K562 (cell line): ENCODE data around the gene KIF26B. TPM values are rescaled to one million over a fixed set of nuclear protein-coding genes. Genes with fewer than 3 reads are reported as not detected.
A peak's percentile ranks its signal among the peaks of the same experiment; 100 is the strongest.

Source experiments
- ATAC-seq: fragments of 200-7000 bp; cut with Tn5 transposase; 3 replicates; pipeline ENCODE4 v1.9.1; 2020; ENCODE audit warnings: moderate library complexity
- BruUV-seq: library from RNA; stranded (reverse); fragments of 400-500 nt; replicated peaks from 2 replicates; lab custom pipeline; 2021; lab: Mats Ljungman, UMichigan
- CTCF ChIA-PET: fragments of 300-600 bp; formaldehyde crosslinking; extraction: SDS; loops from one replicate; lab custom pipeline; 2021; ENCODE audit warnings: low intra/inter-chr PET ratio; lab: Yijun Ruan, JAX
- POLR2A ChIA-PET: fragments of 300-600, 350-650 bp; sonication (Branson Sonifier 250); formaldehyde crosslinking; extraction: SDS; loops from one replicate; lab custom pipeline; 2021; ENCODE audit warnings: antibody characterized with exemption, inconsistent platforms; lab: Yijun Ruan, JAX
- DNase-seq, 4 experiments: peaks; one replicate each; pipeline versions ENCODE4 v3.0.0 to v3.0.0-alpha.2; 2011 to 2018; ENCODE audit warnings: low spot score in 3 of 4, mixed read lengths in 3 of 4; ENCODE audit errors: extremely low read depth in 1 of 4
- FAIRE-seq: peaks from 2 replicates; lab custom pipeline; 2011; peaks lifted over from hg19 to GRCh38; lab: Jason Lieb, UNC
- H2AFZ ChIP-seq: 2 replicates; pipeline ENCODE4 v1.6.0; 2011; ENCODE audit warnings: low read depth, low read length, control low read depth, inconsistent platforms
- H3K27ac ChIP-seq: fragments of 200-600 bp; 3 replicates; pipeline ENCODE4 v1.8.0; 2011; ENCODE audit warnings: low read depth, mild to moderate bottlenecking, control low read depth, inconsistent platforms, low read length, moderate library complexity, mixed read lengths; ENCODE audit errors: extremely low read depth
- H3K27me3 ChIP-seq, 2 experiments: fragments of 300-600 bp in 1 of 2; 2 replicates in 1 of 2; 3 replicates in 1 of 2; pipeline versions ENCODE4 v1.6.0 to v1.8.0; 2011; ENCODE audit warnings: inconsistent platforms in 2 of 2, low read length in 2 of 2, mild to moderate bottlenecking in 1 of 2, mixed read lengths in 1 of 2, moderate library complexity in 1 of 2; ENCODE audit not compliant: control insufficient read depth in 2 of 2, insufficient read depth in 2 of 2
- H3K36me3 ChIP-seq: fragments of 300-600 bp; 3 replicates; pipeline ENCODE4 v1.8.0; 2011; ENCODE audit warnings: mild to moderate bottlenecking, low read length, inconsistent platforms; ENCODE audit not compliant: control insufficient read depth, insufficient read depth
- H3K4me1 ChIP-seq, 2 experiments: fragments of 200-600 bp in 1 of 2; replicated peaks in 1 of 2; 2 replicates in 1 of 2; 3 replicates in 1 of 2; pipeline versions ENCODE4 v1.5.1 to v1.8.0; 2011; ENCODE audit warnings: inconsistent platforms in 2 of 2, low read length in 2 of 2, mild to moderate bottlenecking in 1 of 2, mixed read lengths in 1 of 2, moderate library complexity in 1 of 2; ENCODE audit not compliant: control insufficient read depth in 2 of 2, insufficient read depth in 2 of 2
- H3K4me2 ChIP-seq: 2 replicates; pipeline ENCODE4 v1.6.1; 2011; ENCODE audit warnings: low read length, control low read depth, inconsistent platforms, mixed read lengths; ENCODE audit not compliant: insufficient read depth
- H3K4me3 ChIP-seq: fragments of 200-600 bp; sonication (generic), shearing (Covaris generic); 2 replicates; pipeline ENCODE4 v1.5.1; 2016; ENCODE audit warnings: control low read depth, inconsistent platforms
- H3K79me2 ChIP-seq: fragments of 200-600 bp; 3 replicates; pipeline ENCODE4 v1.8.0; 2011; ENCODE audit warnings: low read length, inconsistent platforms; ENCODE audit not compliant: control insufficient read depth, insufficient read depth
- H3K9ac ChIP-seq, 2 experiments: 2 replicates each; pipeline versions ENCODE4 v1.6.0 to v1.6.1; 2011; ENCODE audit warnings: low read depth in 2 of 2, low read length in 2 of 2, control low read depth in 1 of 2, inconsistent platforms in 1 of 2, mild to moderate bottlenecking in 1 of 2, mixed read lengths in 1 of 2; ENCODE audit not compliant: insufficient read depth in 1 of 2
- H3K9me1 ChIP-seq: one replicate; pipeline ENCODE4 v1.6.0; 2011; ENCODE audit warnings: inconsistent platforms, mild to moderate bottlenecking, low read length, moderate library complexity; ENCODE audit not compliant: control insufficient read depth, insufficient read depth
- H3K9me3 ChIP-seq: replicated peaks from 2 replicates; pipeline ENCODE4 v1.5.1; 2011; ENCODE audit warnings: low read depth, low read length, inconsistent platforms; ENCODE audit not compliant: control insufficient read depth, insufficient read depth
- H4K20me1 ChIP-seq: replicated peaks from 2 replicates; pipeline ENCODE4 v1.6.1; 2011; ENCODE audit warnings: low read length, inconsistent platforms, mixed read lengths; ENCODE audit not compliant: control insufficient read depth, insufficient read depth
- BRD4 ChIP-seq: fragments of 200-600 bp; sonication (generic); IDR thresholded peaks from 2 replicates; pipeline ENCODE4 v1.6.1; 2017; ENCODE audit warnings: inconsistent platforms
- DACH1 ChIP-seq: fragments of 450-650 bp; IDR thresholded peaks from 2 replicates; pipeline ENCODE4 v1.6.1; 2018; ENCODE audit not compliant: partially characterized antibody
- EP400 ChIP-seq: fragments of 450-650 bp; IDR thresholded peaks from 2 replicates; pipeline ENCODE4 v1.6.1; 2017; ENCODE audit warnings: antibody characterized with exemption, mild to moderate bottlenecking, moderate library complexity
- ETV6 ChIP-seq, 3 experiments: fragments of 150-350 bp in 1 of 3; sonication (generic) in 1 of 3; formaldehyde crosslinking in 1 of 3; IDR thresholded peaks; 2 replicates each; pipeline versions ENCODE4 v1.6.1 to v1.8.0; 2014 to 2022; ENCODE audit warnings: borderline replicate concordance in 2 of 3, low read depth in 2 of 3, antibody characterized with exemption in 1 of 3, low read length in 1 of 3, mild to moderate bottlenecking in 1 of 3, missing genetic modification reagents in 1 of 3
- MCM3 ChIP-seq: fragments of 450-650 bp; IDR thresholded peaks from 2 replicates; pipeline ENCODE4 v1.6.1; 2016
- NFIX ChIP-seq: fragments of 250-450 bp; sonication (Bioruptor Pico); IDR thresholded peaks from 2 replicates; pipeline ENCODE4 v1.4.0; 2020; ENCODE audit warnings: low read depth, mild to moderate bottlenecking, moderate library complexity
- RBBP5 ChIP-seq: fragments of 200-600 bp; sonication (generic); IDR thresholded peaks from 2 replicates; pipeline ENCODE4 v1.6.1; 2012; ENCODE audit warnings: borderline replicate concordance, mild to moderate bottlenecking, low read length, control low read depth, inconsistent platforms; ENCODE audit not compliant: insufficient read depth, poor library complexity, severe bottlenecking
- SNIP1 ChIP-seq: fragments of 450-650 bp; IDR thresholded peaks from 2 replicates; pipeline ENCODE4 v1.7.1; 2017; ENCODE audit warnings: low read depth, mild to moderate bottlenecking
- SRSF1 ChIP-seq: fragments of 200-400 bp; formaldehyde crosslinking; IDR thresholded peaks from 2 replicates; pipeline ENCODE4 v1.6.1; 2017; ENCODE audit warnings: mild to moderate bottlenecking, low read depth, low read length, moderate library complexity
- ZNF23 ChIP-seq: fragments of 250-450 bp; sonication (Bioruptor Pico); IDR thresholded peaks from 2 replicates; pipeline ENCODE4 v1.4.0; 2020; ENCODE audit warnings: mild to moderate bottlenecking
- ZNF696 ChIP-seq: fragments of 250-450 bp; sonication (Bioruptor Pico); conservative IDR thresholded peaks from 2 replicates; pipeline ENCODE4 v1.4.0; 2020; ENCODE audit warnings: mild to moderate bottlenecking, moderate library complexity
- whole genome bisulfite sequencing: fragments of 100-300 bp; shearing (Covaris generic); methylation state at CpG from one replicate; pipeline ENCODE4 v1.1.6; 2016; ENCODE audit warnings: low coverage, mixed read lengths; ENCODE audit not compliant: insufficient coverage; ENCODE audit errors: missing lambda C conversion rate; 5-methylcytosine and 5-hydroxymethylcytosine counted together
- in situ Hi-C: fragments of 300-500 bp; cut with MboI; formaldehyde crosslinking; loops from 4 replicates; pipeline ENCODE4 v1.15.0; 2018; ENCODE audit warnings: inconsistent platforms, mixed read lengths
- intact Hi-C: fragments of 100-400 bp; cut with micrococcal nuclease; formaldehyde crosslinking; loops from 2 replicates; pipeline ENCODE4 v1.14.2; 2022
- polyA plus RNA-seq, 8 experiments: library from polyadenylated mRNA; depleted of rRNA in 4 of 8; stranded (reverse) in 5 of 8; unstranded in 3 of 8; fragments of >200 nt; fragmentation: Nextera tagmentation in 2 of 8; fragmentation: Illumina TruSeq in 1 of 8; extraction: Ambion mirVana in 2 of 8; extraction: Trizol in 1 of 8; gene quantifications; 2 replicates each; pipeline versions ENCODE4 v1.2.1 to v1.2.3, GENCODE V29; 2011 to 2014; ENCODE audit warnings: inconsistent platforms in 1 of 8, missing spikeins in 1 of 8
- total RNA-seq, 7 experiments: library from RNA; depleted of rRNA in 6 of 7; stranded (reverse); fragments of >200 nt in 6 of 7; fragmentation: Illumina TruSeq in 2 of 7; extraction: Trizol in 2 of 7; gene quantifications; 2 replicates each; pipeline versions ENCODE4 v1.2.1 to v1.2.3, GENCODE V29; 2011 to 2021; ENCODE audit warnings: low replicate concordance in 1 of 7
- TF ChIP-seq, protein P1 (sequence below): fragments of 450-650 bp; formaldehyde crosslinking; IDR thresholded peaks from 2 replicates; pipeline ENCODE4 v1.4.0; 2020; ENCODE audit warnings: mild to moderate bottlenecking, moderate library complexity
- TF ChIP-seq, protein P2 (sequence below): fragments of 450-650 bp; IDR thresholded peaks from 2 replicates; pipeline ENCODE4 v1.7.0; 2016; ENCODE audit warnings: borderline replicate concordance

KIF26B gene
- total and polyA plus RNA-seq, 9 of the 15 experiments (the other 6 are each of a cell fraction or from before 2014, with no cell fraction given) = 0.02 to 0.08 (median 0.03) TPM; not detected in 6

DNA sequence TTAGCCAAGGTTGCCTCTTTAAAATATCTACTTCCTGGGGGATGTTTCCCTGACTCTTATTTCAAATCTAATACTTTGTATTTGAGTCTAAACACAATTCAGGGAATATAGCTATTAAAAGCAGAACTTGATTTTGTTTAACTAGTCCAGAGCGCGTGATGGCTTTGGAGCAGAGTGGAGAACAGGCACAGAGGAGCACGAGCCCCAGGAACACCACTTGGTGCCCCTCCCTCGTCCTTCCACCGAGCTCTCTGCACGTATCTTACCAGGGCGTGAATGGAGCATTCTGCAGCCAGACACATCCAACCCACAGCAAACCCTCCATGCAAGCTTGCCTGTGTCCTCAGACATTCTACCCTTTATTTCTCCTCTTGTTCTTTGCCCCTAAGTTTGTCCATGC, 14.1 kb downstream of the KIF26B start:
- FAIRE-seq = no peak
- no peaks in the 10 kb centered on the region for H3K9me1 ChIP-seq
- 2% methylated on average over 7 of the region's 7 CpGs for WGBS
- DNase-seq = no peak
- in situ Hi-C loops (no loop called here), intact Hi-C loops (no loop called here)
- H3K4me3 ChIP-seq = no peak overlapping the region
- H3K27ac ChIP-seq = no peak overlapping the region
- no peak overlapping the region for H3K4me2 ChIP-seq
- 0 out of 2 replicates have a peak, but pooled peaks cover 2% of the 10 kb centered on the region for H4K20me1 ChIP-seq
- no peaks in the 10 kb centered on the region for H3K79me2 ChIP-seq
- H3K36me3 ChIP-seq = no peaks in the 10 kb centered on the region
- TF ChIP-seq DACH1 (no peak), BRD4 (no peak), SNIP1 (no peak), ZNF23 (CRISPR knock-in tag) (no peak), MCM3 (0 out of 2 replicates have a peak, but pooled peaks have one; percentile 39), ETV6 (IDR thresholded peaks at IDR 0.05; ENCODE audit: borderline replicate concordance in 1 of 2, low read depth in 2 of 2, low read length in 1 of 2) (no peak), ETV6 (CRISPR knock-in tag; IDR thresholded peaks at IDR 0.05; ENCODE audit: borderline replicate concordance) (no peak)
- H3K9me3 ChIP-seq = 0 out of 2 replicates have a peak, but pooled peaks cover 2% of the 10 kb centered on the region
- no peak overlapping the region for H3K9ac ChIP-seq
- no peaks in the 10 kb centered on the region for H3K4me1 ChIP-seq
- no peak overlapping the region for H2AFZ ChIP-seq
- H3K27me3 ChIP-seq = peaks cover 63 to 84% of the 10 kb centered on the region in 2 experiments
- no TSS peak for BruUV-seq
- CTCF ChIA-PET = no interaction called here
- ATAC-seq = peak; percentile 27; the same call in 1 of the 3 replicates
- POLR2A ChIA-PET = interaction anchor here (0.8 to 3.1 kb wide), 3 partner anchors 10 to 47 kb away, joined by 3 to 10 read pairs (median 3); no protein-coding TSS in a partner anchor

DNA sequence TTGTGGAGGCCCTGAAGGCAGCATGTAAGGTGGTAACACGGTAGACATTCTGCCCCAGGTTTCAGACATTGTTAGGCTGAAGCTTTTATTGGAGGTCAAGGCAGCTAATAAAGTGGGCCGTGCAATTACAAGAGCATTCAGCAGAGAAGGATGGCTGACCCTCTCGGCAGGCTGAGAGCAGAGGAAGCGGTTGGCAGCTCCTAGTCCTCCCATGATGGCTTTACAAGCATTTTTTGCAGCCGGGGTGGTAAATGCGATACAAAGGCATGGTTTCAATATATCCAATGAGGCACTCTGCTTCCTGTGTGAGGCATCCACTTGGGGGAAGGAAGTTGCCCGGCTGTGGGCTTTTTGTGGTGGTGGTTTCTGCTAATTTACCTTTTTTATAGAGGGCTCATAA, 14.6 kb downstream of the KIF26B start:
- H3K27ac ChIP-seq = no peak overlapping the region
- intact Hi-C loops = no loop called here
- no peaks in the 10 kb centered on the region for H3K79me2 ChIP-seq
- BruUV-seq = no TSS peak
- DNase-seq (no peak), FAIRE-seq (no peak), ATAC-seq (no peak)
- no peaks in the 10 kb centered on the region for H3K9me1 ChIP-seq
- no peak overlapping the region for H3K4me2 ChIP-seq
- no peaks in the 10 kb centered on the region for H3K36me3 ChIP-seq
- ChIA-PET CTCF (no interaction called here), POLR2A (interaction anchor here (3.1 kb wide), 1 partner anchor 11 kb away, joined by 10 read pairs; no protein-coding TSS in a partner anchor)
- no peak overlapping the region for H3K9ac ChIP-seq
- no peak overlapping the region for H2AFZ ChIP-seq
- H3K4me3 ChIP-seq = no peak overlapping the region
- 0 out of 2 replicates have a peak, but pooled peaks cover 2% of the 10 kb centered on the region for H3K9me3 ChIP-seq
- peaks cover 61 to 81% of the 10 kb centered on the region in 2 experiments for H3K27me3 ChIP-seq
- in situ Hi-C loops = no loop called here
- WGBS = under 1% methylated on average over 7 of the region's 7 CpGs
- H3K4me1 ChIP-seq = no peaks in the 10 kb centered on the region
- H4K20me1 ChIP-seq = 0 out of 2 replicates have a peak, but pooled peaks cover 2% of the 10 kb centered on the region
- no peak for TF ChIP-seq ZNF696 (CRISPR knock-in tag)
- TF ChIP-seq, protein P1, sequence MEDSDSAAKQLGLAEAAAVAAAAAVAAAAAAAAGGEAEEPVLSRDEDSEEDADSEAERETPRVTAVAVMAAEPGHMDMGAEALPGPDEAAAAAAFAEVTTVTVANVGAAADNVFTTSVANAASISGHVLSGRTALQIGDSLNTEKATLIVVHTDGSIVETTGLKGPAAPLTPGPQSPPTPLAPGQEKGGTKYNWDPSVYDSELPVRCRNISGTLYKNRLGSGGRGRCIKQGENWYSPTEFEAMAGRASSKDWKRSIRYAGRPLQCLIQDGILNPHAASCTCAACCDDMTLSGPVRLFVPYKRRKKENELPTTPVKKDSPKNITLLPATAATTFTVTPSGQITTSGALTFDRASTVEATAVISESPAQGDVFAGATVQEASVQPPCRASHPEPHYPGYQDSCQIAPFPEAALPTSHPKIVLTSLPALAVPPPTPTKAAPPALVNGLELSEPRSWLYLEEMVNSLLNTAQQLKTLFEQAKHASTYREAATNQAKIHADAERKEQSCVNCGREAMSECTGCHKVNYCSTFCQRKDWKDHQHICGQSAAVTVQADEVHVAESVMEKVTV (CRISPR knock-in tag) = no peak
- TF ChIP-seq, protein P2, sequence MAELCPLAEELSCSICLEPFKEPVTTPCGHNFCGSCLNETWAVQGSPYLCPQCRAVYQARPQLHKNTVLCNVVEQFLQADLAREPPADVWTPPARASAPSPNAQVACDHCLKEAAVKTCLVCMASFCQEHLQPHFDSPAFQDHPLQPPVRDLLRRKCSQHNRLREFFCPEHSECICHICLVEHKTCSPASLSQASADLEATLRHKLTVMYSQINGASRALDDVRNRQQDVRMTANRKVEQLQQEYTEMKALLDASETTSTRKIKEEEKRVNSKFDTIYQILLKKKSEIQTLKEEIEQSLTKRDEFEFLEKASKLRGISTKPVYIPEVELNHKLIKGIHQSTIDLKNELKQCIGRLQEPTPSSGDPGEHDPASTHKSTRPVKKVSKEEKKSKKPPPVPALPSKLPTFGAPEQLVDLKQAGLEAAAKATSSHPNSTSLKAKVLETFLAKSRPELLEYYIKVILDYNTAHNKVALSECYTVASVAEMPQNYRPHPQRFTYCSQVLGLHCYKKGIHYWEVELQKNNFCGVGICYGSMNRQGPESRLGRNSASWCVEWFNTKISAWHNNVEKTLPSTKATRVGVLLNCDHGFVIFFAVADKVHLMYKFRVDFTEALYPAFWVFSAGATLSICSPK = no peak
- TF ChIP-seq RBBP5 = no peak
- TF ChIP-seq NFIX = no peak
- no peak for TF ChIP-seq SRSF1
- no peak for TF ChIP-seq EP400
